Measurements from ENCODE around the gene RHOG. TPM values are rescaled to one million over a fixed set of nuclear protein-coding genes. Genes with fewer than 3 reads are reported as not detected.
A peak's percentile ranks its signal among the peaks of the same experiment; 100 is the strongest.

The RHOG gene
- total and polyA plus RNA-seq, 9 of the 15 experiments (the other 6 are each of a cell fraction or from before 2014, with no cell fraction given), result 22.6 to 162 (median 80.3) TPM

DNA sequence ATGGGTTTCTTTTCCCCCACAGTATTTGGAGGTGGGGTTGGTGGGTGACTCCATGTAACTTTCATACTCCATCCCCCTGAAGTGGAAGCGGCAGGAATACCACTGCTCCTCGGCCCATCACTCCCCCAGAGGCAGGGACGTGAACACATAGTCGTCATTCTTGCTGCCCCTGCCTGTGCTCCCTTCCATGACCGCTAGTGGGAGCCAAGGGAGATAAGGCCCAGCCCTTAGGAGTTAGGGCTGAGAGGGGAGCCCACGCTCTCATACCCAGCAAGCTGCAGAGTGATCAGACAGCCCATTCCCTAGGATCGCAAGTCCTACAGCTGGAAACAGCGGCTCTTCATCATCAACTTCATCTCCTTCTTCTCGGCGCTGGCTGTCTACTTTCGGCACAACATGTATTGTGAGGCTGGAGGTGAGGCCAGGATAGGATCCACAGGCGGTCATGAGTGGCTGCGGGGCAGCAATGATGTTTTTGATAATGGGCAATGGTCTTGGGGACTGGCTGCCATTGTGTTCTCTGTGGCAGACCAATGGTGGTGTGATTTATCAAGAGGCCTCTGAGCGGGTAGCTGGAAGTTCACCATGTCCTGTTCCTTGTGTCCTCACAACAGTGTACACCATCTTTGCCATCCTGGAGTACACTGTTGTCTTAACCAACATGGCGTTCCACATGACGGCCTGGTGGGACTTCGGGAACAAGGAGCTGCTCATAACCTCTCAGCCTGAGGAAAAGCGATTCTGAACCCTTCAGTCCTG, 15.9 kb downstream of the RHOG start (continued):
- TF ChIP-seq, protein P1, sequence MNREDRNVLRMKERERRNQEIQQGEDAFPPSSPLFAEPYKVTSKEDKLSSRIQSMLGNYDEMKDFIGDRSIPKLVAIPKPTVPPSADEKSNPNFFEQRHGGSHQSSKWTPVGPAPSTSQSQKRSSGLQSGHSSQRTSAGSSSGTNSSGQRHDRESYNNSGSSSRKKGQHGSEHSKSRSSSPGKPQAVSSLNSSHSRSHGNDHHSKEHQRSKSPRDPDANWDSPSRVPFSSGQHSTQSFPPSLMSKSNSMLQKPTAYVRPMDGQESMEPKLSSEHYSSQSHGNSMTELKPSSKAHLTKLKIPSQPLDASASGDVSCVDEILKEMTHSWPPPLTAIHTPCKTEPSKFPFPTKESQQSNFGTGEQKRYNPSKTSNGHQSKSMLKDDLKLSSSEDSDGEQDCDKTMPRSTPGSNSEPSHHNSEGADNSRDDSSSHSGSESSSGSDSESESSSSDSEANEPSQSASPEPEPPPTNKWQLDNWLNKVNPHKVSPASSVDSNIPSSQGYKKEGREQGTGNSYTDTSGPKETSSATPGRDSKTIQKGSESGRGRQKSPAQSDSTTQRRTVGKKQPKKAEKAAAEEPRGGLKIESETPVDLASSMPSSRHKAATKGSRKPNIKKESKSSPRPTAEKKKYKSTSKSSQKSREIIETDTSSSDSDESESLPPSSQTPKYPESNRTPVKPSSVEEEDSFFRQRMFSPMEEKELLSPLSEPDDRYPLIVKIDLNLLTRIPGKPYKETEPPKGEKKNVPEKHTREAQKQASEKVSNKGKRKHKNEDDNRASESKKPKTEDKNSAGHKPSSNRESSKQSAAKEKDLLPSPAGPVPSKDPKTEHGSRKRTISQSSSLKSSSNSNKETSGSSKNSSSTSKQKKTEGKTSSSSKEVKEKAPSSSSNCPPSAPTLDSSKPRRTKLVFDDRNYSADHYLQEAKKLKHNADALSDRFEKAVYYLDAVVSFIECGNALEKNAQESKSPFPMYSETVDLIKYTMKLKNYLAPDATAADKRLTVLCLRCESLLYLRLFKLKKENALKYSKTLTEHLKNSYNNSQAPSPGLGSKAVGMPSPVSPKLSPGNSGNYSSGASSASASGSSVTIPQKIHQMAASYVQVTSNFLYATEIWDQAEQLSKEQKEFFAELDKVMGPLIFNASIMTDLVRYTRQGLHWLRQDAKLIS (CRISPR knock-in tag; IDR thresholded peaks at IDR 0.05), result no peak
- TF ChIP-seq STAG1 (CRISPR knock-in tag; IDR thresholded peaks at IDR 0.05; ENCODE audit: borderline replicate concordance) (peak; percentile 48; the same call in 1 of the 2 replicates), ZFPM2 (CRISPR knock-in tag; IDR thresholded peaks at IDR 0.05) (no peak), NFE2 (IDR thresholded peaks at IDR 0.05; ENCODE audit: low read depth) (no peak), ZNF384 (IDR thresholded peaks at IDR 0.05; ENCODE audit: low read depth, low read length) (0 out of 2 replicates have a peak, but pooled peaks have one; percentile 43), YY1 (IDR thresholded peaks at IDR 0.05; ENCODE audit: borderline replicate concordance in 1 of 3, control insufficient read depth in 1 of 3, extremely low read depth in 1 of 3, insufficient read depth in 3 of 3, insufficient read length in 1 of 3, insufficient replicate concordance in 2 of 3, low read depth in 1 of 3, low read length in 2 of 3) (peak in 1 of 3 experiments; percentile 16), POLR2B (IDR thresholded peaks at IDR 0.05; ENCODE audit: low read depth, partially characterized antibody) (no peak)
- TF ChIP-seq, protein P2, sequence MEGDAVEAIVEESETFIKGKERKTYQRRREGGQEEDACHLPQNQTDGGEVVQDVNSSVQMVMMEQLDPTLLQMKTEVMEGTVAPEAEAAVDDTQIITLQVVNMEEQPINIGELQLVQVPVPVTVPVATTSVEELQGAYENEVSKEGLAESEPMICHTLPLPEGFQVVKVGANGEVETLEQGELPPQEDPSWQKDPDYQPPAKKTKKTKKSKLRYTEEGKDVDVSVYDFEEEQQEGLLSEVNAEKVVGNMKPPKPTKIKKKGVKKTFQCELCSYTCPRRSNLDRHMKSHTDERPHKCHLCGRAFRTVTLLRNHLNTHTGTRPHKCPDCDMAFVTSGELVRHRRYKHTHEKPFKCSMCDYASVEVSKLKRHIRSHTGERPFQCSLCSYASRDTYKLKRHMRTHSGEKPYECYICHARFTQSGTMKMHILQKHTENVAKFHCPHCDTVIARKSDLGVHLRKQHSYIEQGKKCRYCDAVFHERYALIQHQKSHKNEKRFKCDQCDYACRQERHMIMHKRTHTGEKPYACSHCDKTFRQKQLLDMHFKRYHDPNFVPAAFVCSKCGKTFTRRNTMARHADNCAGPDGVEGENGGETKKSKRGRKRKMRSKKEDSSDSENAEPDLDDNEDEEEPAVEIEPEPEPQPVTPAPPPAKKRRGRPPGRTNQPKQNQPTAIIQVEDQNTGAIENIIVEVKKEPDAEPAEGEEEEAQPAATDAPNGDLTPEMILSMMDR (IDR thresholded peaks at IDR 0.05 in 2 of 3, conservative IDR thresholded peaks at IDR 0.05 in 1 of 3; ENCODE audit: insufficient read depth in 2 of 3, low read depth in 1 of 3, low read length in 3 of 3), result peak; percentile 99
- TF ChIP-seq, protein P3, sequence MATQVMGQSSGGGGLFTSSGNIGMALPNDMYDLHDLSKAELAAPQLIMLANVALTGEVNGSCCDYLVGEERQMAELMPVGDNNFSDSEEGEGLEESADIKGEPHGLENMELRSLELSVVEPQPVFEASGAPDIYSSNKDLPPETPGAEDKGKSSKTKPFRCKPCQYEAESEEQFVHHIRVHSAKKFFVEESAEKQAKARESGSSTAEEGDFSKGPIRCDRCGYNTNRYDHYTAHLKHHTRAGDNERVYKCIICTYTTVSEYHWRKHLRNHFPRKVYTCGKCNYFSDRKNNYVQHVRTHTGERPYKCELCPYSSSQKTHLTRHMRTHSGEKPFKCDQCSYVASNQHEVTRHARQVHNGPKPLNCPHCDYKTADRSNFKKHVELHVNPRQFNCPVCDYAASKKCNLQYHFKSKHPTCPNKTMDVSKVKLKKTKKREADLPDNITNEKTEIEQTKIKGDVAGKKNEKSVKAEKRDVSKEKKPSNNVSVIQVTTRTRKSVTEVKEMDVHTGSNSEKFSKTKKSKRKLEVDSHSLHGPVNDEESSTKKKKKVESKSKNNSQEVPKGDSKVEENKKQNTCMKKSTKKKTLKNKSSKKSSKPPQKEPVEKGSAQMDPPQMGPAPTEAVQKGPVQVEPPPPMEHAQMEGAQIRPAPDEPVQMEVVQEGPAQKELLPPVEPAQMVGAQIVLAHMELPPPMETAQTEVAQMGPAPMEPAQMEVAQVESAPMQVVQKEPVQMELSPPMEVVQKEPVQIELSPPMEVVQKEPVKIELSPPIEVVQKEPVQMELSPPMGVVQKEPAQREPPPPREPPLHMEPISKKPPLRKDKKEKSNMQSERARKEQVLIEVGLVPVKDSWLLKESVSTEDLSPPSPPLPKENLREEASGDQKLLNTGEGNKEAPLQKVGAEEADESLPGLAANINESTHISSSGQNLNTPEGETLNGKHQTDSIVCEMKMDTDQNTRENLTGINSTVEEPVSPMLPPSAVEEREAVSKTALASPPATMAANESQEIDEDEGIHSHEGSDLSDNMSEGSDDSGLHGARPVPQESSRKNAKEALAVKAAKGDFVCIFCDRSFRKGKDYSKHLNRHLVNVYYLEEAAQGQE (IDR thresholded peaks at IDR 0.05; ENCODE audit: borderline replicate concordance), result peak; percentile 87
- TF ChIP-seq, protein P3 (CRISPR knock-in tag; IDR thresholded peaks at IDR 0.05; ENCODE audit: low read depth), result no peak; the same call in 1 of the 2 replicates

Data from K562 (cell line).